ENCODE measurements around the gene TMPRSS3.

DNA sequence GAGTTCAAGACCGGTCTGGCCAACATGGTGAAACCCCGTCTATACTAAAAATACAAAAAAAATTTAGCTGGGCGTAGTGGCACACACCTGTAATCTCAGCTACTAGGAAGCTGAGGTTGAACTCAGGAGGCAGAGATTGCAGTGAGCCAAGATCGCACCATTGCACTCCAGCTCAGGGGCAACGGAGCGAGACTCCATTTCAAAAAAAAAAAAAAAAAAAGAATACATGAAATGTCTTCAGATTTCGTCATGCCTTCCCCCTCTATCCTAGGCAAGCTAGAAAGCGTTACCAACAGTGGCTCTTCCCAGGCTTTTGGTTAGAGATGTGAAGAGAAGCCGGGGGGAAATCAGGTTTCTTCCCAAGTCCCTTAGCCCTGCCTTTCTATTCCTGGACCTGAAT, 33.2 kb downstream of the TMPRSS3 start:
- TF ChIP-seq CTCF (IDR thresholded peaks at IDR 0.05) (no peak), POLR2A (IDR thresholded peaks at IDR 0.05) (no peak)
